ENCODE measurements around the gene MEI1.

MEI1 gene

DNA sequence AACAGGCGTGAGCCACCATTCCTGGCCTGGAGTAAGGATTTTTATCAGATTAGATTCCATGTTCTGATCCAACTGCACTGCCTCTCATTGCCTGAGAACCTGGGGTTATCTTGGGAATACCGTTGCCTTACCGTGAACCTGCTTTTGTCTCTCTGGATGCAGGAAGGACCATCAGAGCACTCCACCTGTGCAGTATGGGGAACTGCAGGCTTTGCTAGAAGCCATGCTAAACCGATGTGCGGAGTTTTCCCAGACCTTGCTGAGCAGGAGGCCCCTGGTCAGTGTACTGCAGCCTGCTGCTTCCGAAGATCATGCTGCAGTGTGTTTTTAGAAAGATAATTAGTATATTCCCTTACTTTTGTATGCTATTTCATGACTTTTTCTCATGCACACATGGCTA is 43.6 kb downstream of the MEI1 start:
- DNase-seq (ENCODE audit: low read depth in 2 of 2): no peak

DNA sequence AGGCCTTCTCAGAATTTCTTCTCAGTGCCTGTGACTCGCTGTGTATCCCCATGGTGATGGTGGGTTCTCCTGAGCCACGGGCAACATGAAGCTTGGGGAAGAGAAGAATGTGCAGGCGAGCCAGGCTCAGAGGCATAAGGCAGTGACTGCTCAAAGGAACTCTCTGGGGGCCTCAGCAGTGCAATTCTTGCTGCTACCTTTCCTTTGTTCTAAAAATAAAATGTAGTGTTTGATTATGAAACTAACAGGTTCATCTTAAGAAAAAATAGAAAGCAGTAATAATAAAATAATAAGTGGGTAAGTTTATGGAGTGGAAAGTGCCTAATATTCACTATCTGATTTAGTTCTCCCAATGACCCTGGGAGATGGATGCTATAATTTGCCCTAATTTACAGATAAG is 46.7 kb downstream of the MEI1 start:
- DNase-seq (ENCODE audit: low read depth in 2 of 2): no peak

DNA sequence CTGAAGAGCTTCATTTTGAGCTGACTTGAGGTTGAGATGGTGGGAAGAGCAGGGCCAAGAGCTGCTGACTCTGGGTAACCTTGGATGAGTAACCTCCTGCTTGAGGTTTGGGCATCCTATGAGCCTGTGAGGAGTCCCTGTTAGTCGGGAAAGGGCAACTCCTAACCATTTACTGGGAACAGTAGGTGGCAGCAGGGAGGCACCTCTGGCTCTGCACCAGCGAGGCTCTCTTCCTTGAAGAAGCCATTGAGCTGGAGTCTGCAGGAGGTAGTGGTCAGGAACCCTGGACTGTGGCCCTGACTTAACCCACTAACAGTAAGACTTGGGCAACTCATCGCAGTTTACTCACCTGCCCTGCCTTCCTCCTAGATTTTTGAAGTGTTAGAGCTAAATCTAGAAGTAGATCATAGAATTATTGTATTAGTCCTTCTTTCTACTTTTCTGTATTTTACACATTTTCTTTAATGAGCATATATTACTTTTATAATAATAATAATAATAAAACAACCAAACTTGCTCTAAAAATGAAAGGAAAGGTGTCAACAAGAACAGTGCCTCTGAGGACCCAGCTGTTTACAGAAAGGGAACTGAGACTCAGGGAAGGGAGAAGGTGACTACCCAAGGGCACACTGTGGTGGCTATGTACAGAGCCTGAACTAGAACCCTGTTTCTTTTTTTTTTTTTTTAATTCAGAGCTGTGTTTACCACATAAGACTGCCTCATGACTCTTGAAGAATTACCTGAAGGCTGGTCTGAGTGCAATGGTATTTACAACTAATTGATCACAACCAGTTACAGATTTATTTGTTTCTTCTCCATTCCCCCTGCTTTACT is 47.5 kb downstream of the MEI1 start:
- peak; percentile 16 to 19 for DNase-seq (ENCODE audit: low read depth in 2 of 2)

DNA sequence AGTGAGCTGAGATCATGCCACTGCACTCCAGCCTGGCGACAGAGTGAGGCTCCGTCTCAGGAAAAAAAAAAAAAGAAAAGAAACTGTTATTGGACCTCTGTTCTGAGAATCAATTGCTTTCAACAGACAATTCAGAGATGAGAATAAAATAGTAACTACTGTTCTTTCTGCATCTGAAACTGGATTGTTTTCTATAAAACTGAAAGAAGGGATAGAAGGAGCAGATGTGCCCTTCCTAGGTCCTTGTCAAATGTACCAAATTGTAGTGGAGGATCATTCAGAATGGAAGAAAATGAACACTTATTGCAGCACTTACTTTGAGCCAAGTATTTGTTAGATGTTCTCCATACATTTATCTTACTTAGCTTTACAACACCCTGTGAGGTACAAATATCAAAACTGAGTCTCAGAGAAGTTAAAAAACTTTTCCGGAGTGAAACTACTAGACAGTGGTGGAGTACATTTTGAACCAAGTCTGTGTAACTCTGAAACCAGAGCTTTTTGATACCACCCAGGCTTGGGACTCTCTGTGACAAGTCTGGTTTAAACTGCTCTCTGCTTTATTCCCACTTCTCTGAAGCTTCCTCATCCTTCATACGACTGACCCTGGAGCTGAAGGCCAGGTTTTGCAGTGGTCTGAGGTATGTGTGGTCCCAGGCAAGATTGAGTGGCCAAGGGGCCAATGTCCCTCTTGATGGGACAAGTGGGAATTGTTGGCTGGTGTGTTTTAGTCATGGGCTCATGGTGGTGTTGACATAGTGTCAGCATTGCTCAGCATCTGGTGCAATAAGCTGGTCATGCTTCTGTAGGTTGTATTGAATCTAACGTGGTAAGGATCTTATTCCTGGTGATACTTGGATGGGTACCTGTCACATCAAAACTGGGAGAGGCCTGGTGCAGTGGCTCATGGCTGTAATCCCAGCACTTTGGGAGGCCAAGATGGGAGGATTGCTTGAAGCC is 53.0 kb downstream of the MEI1 start:
- no peak for DNase-seq (ENCODE audit: low read depth in 2 of 2)

DNA sequence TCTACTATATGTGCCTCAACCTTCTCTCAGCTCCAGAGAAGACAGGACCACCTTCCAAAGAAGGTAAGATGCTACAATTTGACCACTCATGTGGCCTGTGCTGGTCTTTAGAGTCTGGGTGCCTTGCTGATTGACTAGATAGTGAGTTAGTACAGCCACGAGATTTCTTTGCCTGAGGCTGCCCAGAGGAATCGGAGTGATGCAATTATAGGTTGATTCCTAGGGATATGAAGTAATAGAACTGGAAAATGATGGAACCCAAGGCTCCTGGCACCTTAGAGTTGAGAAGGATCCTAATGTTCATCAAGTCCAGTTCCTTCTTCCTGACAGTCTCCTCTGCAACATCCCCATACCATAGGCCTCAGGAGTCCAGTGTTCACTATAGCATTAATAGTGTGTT is 54.7 kb downstream of the MEI1 start:
- DNase-seq (ENCODE audit: low read depth in 2 of 2): no peak

DNA sequence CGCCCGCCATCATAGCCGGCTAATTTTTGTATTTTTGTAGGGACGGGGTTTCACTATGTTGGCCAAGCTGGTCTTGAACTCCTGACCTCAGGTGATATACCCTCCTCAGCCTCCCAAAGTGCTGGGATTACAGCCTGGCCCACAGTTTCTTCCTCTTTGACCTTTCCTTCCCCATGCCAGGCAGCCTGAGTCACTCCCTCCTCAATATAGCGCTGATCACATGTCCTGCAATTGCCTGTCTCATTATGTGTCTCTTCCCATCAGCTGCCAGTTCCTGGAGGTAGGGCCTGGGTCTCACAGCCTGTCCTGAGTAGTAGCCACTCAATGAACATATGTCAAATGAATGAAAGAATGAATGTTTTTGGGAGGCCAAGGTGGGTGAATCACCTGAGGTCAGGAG is 58.2 kb downstream of the MEI1 start:
- no peak for DNase-seq (ENCODE audit: low read depth in 2 of 2)

DNA sequence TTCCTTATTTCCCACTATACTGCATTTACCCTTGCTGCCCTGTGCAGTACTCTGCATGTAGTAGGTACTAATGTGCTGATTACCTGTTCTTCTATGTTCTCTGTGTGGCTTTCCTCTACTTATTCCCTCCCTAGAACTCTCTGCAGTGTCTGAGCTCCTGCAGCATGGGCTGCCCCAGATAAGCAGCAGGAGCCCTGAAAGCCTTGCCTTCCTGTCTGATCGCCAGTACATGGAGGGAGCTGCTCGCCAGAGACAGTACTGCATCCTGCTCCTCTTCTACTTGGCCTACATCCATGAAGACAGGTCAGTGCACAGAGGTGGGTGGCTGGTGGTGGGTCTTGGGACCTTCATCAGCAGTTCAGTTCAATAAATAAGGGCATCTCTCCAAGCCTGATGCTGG is 58.9 kb downstream of the MEI1 start:
- DNase-seq (ENCODE audit: low read depth in 2 of 2): no peak

DNA sequence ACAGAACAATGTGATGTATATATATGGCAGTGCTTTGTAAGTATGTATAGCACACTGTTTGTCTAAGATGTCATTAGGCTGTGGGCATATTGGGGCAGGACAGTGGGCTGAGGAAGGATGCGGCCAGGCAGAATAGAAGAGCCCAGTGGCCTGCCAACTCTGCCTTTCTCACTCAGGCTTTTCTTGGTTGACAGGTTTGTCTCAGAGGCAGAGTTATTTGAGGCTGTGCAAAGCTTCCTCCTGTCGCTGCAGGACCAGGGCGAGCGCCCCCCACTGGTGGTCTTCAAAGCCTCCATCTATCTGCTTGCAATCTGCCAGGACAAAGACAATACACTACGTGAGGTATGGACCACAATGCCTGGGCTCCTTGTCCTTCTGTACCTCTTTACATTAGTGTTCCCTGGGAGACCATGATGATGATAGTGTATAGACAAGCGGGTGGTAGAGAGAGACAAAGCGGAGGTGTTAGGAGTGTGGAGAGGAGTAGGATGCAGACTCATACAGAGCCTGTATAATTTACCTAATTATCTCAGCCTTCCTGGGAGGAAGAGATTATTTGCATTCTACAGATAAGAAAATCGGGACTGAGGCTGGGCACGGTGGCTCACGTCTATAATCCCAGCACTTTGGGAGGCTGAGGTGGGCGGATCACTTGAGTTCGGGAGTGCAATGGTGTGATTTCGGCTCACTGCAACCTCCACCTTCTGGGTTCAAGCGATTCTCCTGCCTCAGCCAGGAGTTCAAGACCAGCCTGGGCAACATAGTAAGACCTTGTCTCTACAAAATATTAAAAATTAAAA is 63.9 kb downstream of the MEI1 start:
- no peak for DNase-seq (ENCODE audit: low read depth in 2 of 2)

DNA sequence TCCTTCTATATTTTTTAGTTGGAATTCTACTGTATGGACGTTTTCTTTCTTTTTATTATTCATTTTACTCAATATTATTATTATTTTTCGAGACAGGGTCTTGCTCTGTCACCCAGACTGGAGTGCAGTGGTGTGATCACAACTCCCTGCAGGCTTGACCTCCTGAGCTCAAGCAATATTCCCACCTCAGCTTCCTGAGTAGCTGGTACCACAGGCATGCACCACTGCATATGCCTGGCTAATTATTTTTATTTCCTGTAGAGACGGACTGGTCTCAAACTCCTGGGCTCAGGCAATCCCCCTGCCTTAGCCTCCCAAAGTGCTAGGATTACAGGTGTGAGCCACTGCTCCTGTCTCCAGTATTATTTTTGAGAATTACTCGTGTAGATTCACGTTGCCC is 67.2 kb downstream of the MEI1 start:
- no peak for DNase-seq (ENCODE audit: low read depth in 2 of 2)

DNA sequence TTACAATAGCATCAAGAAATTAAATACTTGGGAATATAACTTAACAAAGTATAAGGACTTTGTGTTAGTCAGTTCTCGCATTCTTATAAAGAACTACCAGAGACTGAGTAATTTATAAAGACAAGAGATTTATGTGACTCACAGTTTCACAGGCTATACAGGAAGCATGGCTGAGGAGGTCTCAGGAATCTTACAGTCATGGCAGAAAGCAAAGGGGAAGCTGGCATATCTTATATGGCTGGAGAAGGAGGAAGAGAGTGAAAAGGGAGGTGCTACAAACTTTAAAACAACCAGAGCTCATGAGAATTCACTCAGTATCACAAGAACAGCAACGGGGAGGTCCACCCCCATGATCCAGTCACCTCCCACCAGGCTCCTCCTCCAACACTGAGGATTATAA is 69.1 kb downstream of the MEI1 start:
- DNase-seq (ENCODE audit: low read depth in 2 of 2): no peak

DNA sequence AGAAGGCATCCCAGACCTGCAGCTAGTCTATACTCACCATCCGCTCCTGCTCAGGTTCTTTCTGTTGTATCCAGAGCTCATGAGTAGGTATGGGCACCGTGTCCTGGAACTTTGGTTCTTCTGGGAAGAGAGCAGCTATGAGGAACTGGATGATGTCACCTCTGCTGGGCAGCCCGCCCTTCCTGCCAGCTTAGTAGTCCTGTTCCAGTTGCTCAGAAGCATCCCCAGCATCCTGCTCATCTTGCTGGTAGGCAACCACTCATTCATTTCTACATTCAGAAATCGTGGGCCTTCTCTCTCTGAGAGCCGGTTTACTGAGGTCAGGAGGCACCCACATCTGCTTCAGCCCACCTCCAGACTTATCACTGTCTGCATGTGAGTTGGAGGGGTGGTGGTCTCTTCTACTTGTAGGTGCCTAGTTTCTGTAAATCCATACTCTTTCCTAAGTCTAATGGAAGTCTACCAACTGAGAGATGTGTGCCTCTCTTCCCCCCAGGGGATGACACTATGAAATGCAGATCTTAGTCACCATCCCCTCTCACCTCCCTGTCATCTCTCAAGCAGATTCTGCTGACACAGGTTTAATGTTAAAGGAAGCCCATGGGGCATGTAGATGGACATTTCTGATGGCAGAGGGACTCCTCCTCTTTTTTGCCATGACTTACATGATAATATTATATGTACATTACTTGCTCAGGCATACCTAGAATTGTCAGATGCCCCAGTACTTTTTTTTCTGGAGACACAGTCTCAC is 71.6 kb downstream of the MEI1 start:
- no peak for DNase-seq (ENCODE audit: low read depth in 2 of 2)

DNA sequence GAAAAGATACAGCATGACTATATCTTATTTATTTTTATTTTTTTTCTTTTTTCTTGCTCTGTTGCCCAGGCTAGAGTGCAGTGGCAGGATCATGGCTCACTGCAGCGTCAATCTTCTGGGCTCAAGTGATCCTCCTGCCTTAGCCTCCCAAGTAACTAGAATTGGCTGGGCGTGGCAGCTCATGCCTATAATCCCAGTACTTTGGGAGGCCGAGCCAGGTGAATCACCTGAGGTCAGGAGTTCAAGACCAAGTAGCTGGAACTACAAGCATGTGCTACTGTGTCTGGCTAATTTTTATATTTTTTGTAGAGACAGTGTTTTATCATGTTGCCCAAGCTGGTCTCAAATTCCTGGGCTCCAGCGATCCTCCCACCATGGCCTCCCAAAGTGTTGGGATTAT is 72.9 kb downstream of the MEI1 start:
- DNase-seq (ENCODE audit: low read depth in 2 of 2): no peak

DNA sequence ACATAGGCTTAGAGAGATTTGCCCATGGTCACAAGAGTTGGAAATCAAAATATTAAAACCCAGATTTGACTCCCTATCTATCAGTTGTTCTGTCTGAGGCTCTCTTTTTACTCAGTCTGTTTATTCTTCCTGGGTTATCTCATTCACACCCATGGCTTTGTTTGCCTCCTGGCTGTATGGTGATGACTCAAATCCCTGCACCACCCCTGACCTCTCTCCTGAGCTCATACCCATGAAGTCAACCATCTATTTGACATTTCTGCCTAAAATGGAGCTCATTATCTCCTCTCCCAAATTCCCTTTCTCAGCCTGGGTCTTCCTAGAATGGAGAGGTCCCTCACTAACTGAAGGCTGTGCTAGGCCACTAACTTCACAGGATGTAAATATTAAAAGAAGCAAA is 73.3 kb downstream of the MEI1 start:
- DNase-seq (ENCODE audit: low read depth in 2 of 2): no peak

DNA sequence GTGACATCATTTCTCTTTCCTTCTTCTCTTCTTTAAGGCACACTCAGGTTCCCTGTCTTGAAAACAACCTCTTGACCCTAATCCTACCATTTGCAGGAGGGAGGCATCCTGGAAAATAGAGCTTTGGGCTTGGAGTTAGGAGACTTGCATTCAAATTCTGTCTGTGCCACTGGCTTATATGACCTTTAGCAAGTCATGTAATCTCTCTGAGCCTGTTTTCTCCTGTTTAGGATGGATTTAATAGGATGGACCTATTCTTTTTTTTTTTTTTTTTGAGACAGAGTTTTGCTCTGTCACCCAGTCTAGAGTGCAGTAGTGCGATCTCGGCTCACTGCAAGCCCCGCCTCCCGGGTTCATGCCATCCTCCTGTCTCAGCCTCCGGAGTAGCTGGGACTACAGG is 76.0 kb downstream of the MEI1 start:
- no peak for DNase-seq (ENCODE audit: low read depth in 2 of 2)

DNA sequence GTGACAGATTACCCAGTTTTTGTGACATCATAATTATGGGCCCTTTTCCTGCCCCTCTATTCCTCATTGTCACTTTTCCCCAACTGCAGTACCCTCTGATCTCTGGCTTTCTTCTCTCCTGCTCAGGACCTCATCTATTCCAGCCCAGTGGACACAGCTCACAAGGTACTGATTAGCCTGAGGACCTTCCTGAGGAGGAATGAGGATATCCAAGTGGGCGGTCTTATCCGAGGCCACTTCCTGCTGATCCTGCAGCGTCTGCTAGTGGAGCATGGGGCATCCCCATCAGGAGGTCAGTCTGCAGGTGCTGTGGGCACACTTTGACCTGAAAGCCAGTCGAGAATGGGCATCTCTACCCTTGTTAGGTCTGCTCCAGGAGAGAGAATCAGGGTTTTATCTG is 76.7 kb downstream of the MEI1 start:
- DNase-seq (ENCODE audit: low read depth in 2 of 2): no peak

DNA sequence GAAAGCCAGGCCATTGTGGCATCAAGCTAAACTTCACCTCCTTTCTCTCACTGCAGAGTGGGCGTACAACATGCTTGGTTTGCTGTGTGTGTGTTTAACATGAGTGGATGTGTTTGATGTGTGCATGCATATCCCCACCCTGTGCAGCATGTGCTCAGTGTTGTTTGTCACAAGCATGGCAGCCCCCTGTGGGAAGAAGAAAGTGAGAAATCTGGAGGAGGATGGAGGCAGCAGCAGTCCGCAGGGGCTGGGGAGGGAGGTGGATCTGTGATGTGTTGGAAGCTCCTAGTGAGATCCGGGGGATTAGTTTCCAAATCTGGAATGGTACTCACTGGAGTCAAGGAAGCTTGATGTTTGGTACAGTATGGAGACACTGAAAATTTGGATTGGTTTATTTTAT is 77.1 kb downstream of the MEI1 start:
- DNase-seq (ENCODE audit: low read depth in 2 of 2): no peak

DNA sequence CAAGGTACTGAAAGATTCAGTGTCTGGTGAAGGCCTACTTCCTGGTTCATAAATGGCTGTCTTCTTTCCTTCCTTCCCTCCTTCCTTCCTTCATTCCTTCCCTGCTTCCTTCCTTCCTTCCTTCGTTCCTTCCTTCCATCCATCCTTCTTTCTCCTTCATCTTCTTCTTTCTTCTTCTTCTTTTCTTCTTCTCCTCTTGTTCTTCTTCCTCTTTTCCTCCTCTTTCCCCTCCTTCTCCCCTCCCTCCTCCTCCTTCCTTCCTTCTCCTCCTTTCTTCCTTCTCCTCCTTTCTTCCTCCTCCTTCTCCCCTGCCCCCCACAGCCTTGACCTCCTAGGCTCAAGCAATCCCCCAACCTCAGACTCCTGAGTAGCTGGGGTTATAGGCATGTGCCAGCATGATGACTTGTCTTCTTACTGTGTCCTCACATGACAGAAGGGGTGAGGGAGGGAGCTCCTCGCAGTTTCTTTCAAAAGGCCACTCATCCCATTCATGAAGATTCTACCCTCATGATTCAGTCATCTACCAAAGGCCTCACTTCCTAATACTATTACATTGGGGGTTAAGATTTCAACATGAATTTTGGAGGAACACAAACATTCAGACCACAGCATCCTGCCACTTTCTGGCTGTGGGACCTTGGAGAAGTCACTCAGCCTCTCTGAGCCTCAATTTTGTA is 78.6 kb downstream of the MEI1 start:
- DNase-seq (ENCODE audit: low read depth in 2 of 2): no peak

DNA sequence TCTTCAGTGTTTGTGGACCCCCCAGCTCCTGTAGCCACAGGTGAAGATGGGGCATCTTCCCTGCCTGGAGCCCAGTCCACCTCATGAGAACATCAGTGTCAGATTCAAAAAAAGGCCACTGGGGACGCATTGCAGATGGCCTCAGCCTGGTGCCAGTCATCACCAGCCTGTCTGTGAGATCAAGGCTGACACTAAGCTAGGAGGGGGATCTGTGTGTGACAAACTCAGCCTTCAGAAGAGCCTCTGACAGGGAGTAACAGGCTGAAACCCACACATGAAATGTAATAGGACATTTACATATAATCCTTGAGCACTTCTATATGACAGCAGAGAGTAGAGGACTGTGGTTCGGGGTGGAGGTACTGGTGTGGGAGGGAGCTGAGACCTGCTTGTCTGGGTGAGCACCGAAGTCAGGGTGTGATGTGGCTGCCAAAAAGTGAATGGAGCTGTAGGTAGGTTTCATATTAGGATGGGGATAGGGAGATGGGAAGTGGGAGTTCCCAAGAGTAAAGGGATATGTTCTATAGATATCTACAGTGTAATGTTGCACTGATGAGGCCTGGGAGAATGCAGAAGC is 80.7 kb downstream of the MEI1 start:
- no peak for DNase-seq (ENCODE audit: low read depth in 2 of 2)

DNA sequence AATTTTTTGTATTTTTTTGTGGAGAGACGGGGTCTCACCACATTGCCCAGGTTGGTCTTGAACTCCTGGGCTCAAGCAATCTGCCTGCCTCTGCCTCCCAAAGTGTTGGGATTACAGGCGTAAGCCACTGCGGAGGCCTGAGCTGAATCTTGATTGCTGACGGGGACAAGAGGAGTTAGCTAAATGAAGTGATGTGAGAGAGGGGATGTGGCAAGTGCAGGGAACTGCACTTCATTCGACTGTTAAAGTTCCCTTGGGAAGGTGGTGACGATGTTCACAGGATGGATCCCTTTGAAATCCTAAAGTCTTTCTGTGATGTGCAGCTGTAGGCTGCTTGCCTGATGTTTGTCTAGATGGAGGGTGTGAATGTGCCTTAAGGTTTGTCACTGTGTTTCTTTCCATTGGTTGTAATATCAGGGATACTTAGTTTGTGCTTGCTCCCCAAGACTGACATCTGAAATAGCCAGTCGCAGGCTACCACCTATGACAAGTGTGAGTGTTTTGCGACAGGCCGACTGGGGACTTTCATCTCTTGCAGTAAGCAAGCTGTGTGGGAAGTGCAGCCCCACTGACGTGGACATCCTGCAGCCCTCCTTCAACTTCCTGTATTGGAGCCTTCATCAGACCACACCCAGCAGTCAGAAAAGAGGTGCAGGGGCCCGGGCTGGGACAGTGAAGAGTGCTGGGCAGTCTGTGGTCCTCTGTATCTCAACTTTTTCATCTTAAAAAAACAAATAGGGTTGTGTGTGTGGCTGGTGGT is 81.6 kb downstream of the MEI1 start:
- DNase-seq (ENCODE audit: low read depth in 2 of 2): peak; percentile 78 to 82

DNA sequence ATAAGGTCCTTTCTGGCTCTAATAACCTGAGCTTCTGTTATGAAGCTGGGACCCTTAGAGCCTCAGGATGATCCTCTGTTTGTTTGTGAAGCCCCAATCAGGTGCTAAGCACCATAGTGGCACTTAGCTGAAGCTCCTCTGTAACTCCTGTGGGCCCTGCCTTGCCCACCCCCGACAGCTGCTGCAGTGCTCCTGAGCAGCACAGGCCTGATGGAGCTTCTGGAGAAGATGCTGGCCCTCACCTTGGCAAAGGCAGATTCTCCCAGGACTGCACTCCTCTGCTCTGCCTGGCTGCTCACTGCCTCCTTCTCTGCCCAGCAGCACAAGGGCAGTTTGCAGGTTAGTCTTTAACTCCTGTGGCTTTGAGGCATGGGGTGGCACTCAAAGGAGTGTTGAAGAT is 82.2 kb downstream of the MEI1 start:
- DNase-seq (ENCODE audit: low read depth in 2 of 2): no peak
